GM19239 (cell line): ENCODE data around the gene USP1.
A peak's percentile ranks its signal among the peaks of the same experiment; 100 is the strongest.

ENCODE experiments used
- DNase-seq: peaks from one replicate; pipeline ENCODE4 v3.0.0; 2011; ENCODE audit warnings: low spot score; ENCODE audit not compliant: insufficient read length
- FAIRE-seq: peaks from 2 replicates; lab custom pipeline; 2011; peaks lifted over from hg19 to GRCh38; lab: Jason Lieb, UNC

The USP1 gene

GRCh38 chr1:62476525-62477219 lies 39.8 kb downstream of the USP1 start:
- no peak for DNase-seq
- FAIRE-seq: no peak

- no peak for DNase-seq
These were observed 44.8 kb downstream of the USP1 start for GRCh38 chr1:62481681-62482080.

GRCh38 chr1:62484824-62485468 lies 48.1 kb downstream of the USP1 start:
- no peak for DNase-seq
- peak; percentile 33 for FAIRE-seq

More at GRCh38 chr1:62481681-62482080, 44.8 kb downstream of the USP1 start:
- no peak for FAIRE-seq

GRCh38 chr1:62487956-62488355 lies 51.1 kb downstream of the USP1 start:
- FAIRE-seq (no peak), DNase-seq (no peak)

- no peak for FAIRE-seq
- DNase-seq: no peak
These were observed 55.7 kb downstream of the USP1 start for GRCh38 chr1:62492521-62492920.

- FAIRE-seq: no peak
- no peak for DNase-seq
These were observed 56.8 kb downstream of the USP1 start for GRCh38 chr1:62493656-62494055.

- DNase-seq (no peak), FAIRE-seq (no peak)
These were observed 57.3 kb downstream of the USP1 start for GRCh38 chr1:62494137-62494536.

- no peak for DNase-seq
- FAIRE-seq: no peak
These were observed 63.4 kb downstream of the USP1 start for GRCh38 chr1:62500210-62500609.
